ENCODE results near the gene DHRS7.
"Not testable (repeated sequence)": the region's sequence is repeated elsewhere in the genome, so short reads cannot be mapped to it uniquely, and the experiment has no call there.

DHRS7 gene

DNA sequence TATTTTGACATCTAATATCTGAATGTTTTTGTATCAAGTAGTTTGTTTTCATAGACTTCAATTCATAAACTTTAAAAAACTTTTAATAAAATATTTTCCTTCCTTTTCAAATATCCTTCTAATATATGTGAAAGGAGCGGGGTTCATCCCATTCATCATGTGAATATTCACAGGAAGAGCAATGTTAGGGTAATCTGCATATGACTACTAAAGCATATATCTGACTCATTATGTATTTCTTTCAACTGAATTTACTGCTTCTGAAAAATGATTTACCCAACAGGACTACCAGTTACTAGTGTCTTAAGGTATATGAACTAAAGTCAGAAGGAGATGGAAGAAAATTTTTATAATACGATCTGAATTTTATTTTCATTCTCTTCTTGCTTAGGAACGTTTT is 30.5 kb downstream of the DHRS7 start:
- no peak for DNase-seq

DNA sequence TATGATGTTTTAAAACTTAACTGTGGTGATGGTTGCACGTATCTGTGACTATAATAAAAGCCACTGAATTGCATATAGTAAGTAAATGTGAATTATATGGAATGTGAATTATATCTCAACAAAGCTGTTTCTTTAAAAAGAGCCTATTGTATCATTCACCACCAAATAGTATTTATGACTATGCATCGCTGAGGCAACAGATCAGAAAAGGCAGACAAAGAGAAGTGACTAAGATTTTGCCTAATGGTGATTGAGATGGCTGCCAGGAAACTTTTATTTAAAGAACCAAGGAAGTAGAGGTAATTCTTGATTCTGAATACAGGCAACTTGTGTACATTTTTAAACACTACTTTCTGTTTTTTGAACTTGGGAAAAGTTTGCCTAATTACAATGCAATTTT is 31.7 kb downstream of the DHRS7 start:
- no peak for DNase-seq

DNA sequence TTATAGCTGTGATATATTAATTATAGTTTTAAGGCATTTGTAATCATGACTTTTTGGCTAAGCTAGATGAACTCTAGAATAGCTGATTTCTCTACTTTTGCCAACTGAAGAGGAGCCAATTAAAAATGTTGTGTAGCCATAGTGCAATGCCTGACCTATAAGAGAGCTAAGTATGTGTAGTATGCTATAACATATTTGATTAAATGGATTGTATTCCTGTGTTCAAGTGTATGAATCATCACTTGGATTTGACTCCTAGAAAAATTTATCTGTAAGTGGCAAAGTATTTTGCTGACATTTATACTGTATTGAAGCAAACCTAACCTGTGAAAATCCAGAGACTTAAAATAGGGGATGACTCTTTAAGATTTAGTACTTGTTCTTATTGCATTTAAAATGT is 39.3 kb downstream of the DHRS7 start:
- DNase-seq = no peak

DNA sequence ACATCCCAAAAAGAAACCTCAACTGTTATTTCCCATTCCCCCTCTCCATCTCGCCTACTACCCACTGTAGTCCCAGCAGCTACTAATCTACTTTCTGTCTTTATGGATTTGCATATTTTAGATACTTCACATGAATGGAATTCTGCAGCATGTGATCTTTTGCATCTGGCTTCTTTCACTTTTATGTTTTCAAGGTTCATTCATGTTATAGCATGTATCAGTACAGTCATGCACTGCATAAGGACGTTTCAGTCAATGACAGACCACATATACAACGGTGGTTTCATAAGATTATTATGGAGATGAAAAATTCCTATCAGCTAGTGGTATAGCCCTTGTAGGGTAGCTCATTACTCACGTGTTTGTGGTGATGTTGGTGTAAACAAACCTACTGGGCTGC is 49.0 kb downstream of the DHRS7 start:
- no peak for DNase-seq

DNA sequence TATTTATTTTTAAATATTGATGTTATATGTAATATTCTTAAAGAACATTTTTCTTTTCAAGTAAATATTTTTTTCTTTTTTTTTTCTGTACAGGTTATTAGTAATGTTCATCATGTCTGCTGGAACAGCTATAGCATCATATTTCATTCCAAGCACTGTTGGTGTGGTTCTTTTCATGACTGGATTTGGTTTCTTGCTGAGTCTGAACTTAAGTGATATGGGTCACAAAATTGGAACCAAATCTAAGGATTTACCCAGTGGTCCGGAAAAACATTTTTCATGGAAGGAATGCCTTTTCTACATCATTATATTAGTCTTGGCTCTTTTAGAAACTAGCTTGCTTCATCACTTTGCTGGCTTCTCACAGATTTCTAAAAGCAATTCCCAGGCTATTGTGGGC is 50.3 kb downstream of the DHRS7 start:
- no peak for DNase-seq

DNA sequence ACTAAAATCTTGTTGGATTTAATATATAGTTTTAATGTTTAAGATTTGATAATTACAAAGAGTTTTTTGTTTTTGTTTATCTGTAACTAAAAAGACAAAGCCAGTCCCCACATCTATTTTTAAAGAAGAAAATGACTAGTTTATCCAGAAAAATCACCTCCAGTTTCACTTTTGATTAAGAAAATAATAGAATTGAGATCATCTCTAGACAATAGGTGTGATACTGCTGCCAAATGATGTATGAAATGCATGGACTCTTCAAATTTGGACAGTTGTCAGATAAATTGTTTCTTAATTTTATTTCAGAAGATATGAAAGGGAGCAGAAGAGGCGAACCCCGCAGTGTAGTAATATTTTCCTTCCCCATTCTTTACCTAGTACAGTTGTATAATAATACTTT is 53.5 kb downstream of the DHRS7 start:
- DNase-seq = no peak

DNA sequence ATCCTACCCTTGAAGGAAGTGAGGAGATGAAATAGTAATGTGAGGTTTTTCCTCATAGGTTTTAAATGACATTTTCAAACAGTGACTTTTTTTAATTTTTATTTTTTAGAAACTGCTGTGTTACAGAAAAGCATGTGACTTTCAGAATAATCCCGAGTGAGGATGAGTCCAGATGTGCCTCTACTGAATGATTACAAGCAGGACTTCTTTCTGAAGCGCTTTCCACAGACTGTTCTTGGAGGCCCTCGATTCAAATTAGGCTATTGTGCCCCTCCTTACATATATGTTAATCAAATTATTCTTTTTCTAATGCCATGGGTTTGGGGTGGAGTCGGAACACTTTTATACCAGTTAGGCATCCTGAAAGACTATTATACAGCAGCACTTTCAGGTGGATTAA is 57.7 kb downstream of the DHRS7 start:
- DNase-seq = no peak

DNA sequence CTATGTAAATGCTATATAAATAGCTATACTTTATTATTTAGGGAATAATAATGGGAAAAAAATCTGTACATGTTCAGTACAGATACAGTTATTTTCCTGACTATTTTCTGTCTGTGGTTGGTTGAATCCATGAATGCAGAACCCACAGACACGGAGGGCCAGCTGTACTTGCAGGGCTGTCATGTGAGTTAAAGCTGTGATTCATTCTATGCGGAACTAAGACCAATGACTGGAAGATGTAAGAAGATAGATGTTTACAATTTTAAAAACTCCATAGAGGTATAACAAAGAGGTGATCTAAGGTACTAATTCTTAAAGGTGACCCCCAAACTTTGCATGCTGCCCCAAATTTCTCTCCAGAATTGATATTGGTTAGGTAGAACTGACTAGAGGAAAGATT is 58.9 kb downstream of the DHRS7 start:
- DNase-seq = peak in 20 of 56 donors; percentile 1 to 61 (median 4)

DNA sequence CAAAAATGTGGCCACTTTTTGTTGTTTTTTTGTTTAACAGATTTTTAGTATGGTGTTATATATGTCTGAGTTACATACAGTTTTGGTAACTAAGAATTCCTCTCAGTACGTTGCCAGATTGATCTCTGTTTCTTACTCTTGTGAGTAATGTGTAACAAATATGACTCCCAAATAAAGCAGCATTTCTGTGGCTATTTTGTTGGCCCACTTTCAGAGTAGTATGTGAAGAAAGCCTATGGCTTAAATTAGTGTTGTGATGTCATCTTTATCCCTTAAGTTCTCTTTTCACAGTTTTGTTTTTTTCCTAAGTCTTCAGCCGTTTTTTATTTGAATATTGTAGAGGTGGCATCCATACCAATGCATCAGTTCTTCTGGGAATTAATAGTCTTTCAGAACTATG is 62.8 kb downstream of the DHRS7 start:
- no peak for DNase-seq

DNA sequence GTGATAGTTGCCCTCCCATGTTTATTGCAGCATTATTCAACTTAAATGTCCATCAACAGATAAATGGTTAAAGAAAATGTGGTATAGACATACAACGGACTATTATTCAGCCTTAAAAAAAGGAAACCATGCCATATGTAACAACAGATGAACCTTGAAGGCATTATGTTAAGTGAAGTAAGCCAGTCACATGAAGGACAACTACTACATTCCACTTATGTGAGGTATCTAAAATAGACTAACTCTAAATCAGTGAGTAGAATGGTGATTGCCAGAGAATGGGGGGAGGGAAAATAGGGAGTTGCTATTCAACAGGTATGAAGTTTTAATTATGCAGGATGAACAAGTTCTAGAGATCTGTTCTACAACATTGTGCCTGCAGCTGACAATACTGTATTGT is 63.4 kb downstream of the DHRS7 start:
- no peak for DNase-seq

DNA sequence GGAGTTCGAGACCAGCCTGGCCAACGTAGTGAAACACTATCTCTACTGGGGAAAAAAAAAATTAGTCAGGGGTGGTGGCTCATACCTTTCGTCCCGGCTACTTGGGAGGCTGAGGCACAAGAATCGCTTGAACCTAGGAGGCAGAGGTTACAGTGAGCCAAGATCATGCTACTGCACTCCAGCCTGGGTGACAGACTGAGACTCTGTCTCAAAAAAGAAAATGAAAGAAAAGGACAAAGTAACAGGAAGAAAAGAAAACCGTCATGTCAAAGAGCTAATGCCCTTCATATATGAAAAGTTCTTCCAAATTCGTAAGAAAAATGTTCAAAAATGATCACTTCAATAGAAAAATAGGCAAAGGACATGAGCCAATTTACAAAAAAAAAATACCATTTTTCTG is 65.3 kb downstream of the DHRS7 start:
- not testable (repeated sequence) for DNase-seq

DNA sequence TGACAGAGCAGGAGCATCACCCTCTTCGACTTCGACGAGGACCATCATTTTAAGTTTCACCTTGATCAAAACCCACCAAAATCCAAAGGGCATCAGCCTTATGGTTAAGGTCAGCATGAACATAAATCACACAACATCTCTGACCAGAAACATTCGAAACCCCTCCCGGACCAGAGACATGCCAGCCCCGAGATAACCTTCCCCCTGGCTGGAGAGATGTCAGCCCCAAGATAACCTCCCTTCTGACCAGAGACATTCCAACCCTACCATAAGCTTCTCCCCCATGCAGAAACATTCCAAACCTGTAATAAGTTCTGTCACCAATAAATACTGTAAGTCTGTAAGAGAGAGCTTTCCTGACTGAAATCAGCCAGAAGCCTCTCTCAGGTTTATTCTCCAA is 67.2 kb downstream of the DHRS7 start:
- no peak for DNase-seq

DNA sequence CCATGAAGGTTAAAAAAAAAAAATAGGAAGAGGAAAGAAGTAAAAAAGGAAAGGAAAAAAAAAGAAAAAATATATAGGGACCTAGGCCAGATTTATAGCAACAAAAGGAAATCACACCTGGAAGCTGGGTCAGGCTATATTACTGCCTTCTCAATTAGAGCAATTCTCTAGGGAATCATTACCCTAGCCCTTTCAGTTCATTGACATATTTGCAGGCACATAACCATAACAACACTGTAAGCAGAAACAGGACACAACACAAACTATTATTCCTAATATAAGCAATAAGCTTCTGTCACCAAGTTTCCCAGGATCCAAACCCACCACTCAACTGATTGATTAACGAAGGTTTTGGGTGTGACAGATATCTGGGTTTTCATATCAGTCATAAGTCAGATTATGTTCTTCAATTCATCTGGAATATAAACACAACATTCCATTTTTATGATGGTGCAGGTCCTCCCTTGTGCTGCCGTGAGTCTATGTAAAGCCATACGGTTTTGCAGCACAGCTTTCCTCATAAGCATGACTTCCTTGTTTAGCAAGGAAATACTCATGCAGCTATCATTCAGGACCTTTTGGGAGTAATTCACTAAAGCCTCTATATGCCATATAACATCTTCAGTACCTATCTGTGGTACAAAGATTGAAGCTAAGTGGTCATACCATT is 69.3 kb downstream of the DHRS7 start:
- DNase-seq = no peak

DNA sequence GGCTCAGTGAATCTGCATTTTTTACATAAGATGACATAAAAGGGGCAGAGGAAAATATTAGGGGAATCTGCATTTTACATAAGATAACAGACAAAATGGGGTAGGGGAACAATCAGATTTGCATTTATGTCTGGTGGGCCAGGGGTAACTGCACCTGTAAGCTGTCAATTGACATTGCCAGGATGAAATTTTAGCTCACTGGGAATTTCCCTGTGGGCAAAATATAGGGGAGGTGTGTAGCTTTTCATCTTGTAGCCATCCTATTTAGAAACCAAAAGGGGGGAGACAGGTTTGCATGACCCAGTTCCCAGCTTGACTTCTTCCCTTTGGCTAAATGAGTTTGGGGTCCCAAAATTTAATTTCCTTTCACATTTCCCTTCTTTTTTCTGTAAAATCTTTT is 70.0 kb downstream of the DHRS7 start:
- DNase-seq = no peak

DNA sequence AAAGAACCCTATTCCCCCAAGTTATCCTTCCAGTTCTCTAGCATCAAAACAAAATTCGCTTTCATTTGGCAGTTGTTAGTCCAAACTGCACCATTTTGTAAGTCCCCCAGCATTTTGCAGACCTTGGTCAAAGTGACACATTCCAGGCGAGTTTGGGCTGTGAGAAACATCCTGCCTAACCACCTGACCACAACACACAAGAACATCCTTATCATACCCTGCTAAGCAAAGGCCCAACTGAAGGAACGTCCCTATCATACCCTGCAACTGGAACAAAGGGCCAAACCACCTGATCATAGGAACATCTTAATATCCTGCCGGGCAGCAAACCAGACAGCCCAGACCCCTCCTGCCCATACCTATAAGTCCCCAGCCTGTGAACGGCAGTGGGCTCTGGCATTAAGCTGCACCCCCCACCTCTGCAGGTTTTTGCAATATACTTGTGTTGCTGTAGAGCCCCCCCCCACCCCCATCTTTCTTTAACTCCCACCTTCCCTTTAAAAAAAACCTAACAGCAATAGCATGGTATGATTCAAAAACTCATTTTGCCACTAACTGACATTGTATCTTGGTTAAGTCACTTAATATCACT is 70.8 kb downstream of the DHRS7 start:
- no peak for DNase-seq
